Hepatocyte (in vitro differentiated cells): ENCODE measurements around the gene MAP1LC3A. TPM values are rescaled to one million over a fixed set of nuclear protein-coding genes. Genes with fewer than 3 reads are reported as not detected.

ENCODE experiments used
- DNase-seq: peaks from one replicate; pipeline ENCODE4 v3.0.0-alpha.2; 2016; ENCODE audit warnings: low spot score
- H2AFZ ChIP-seq: fragments of 200-600 bp; sonication (generic); 2 replicates; pipeline ENCODE4 v1.6.0; 2016; ENCODE audit warnings: antibody characterized with exemption, mild to moderate bottlenecking
- H3K27ac ChIP-seq: fragments of 200-600 bp; sonication (generic); 2 replicates; pipeline ENCODE4 v1.5.1; 2016; ENCODE audit warnings: mild to moderate bottlenecking
- H3K27me3 ChIP-seq: fragments of 200-600 bp; sonication (generic); 2 replicates; pipeline ENCODE4 v1.6.1; 2016
- H3K36me3 ChIP-seq: fragments of 200-600 bp; sonication (generic); replicated peaks from 2 replicates; pipeline ENCODE4 v1.5.1; 2016; ENCODE audit warnings: low read depth; ENCODE audit not compliant: insufficient read depth
- H3K4me1 ChIP-seq: fragments of 200-600 bp; sonication (generic); 2 replicates; pipeline ENCODE4 v1.5.1; 2016; ENCODE audit warnings: mild to moderate bottlenecking, moderate library complexity; ENCODE audit not compliant: insufficient read depth
- H3K4me2 ChIP-seq: fragments of 200-600 bp; sonication (generic); 2 replicates; pipeline ENCODE4 v1.6.0; 2016
- H3K4me3 ChIP-seq: fragments of 200-600 bp; sonication (generic); 2 replicates; pipeline ENCODE4 v1.5.1; 2016; ENCODE audit warnings: mild to moderate bottlenecking
- H3K79me2 ChIP-seq: fragments of 200-600 bp; sonication (generic); 2 replicates; pipeline ENCODE4 v1.6.0; 2017; ENCODE audit warnings: mild to moderate bottlenecking
- H3K9me2 ChIP-seq: fragments of 200-600 bp; sonication (generic); replicated peaks from 2 replicates; pipeline ENCODE4 v1.6.0; 2017; ENCODE audit warnings: mild to moderate bottlenecking; ENCODE audit not compliant: insufficient read depth
- H3K9me3 ChIP-seq: fragments of 200-600 bp; sonication (generic); 2 replicates; pipeline ENCODE4 v1.5.1; 2016; ENCODE audit warnings: low read depth, mild to moderate bottlenecking
- H4K20me1 ChIP-seq: fragments of 200-600 bp; sonication (generic); 2 replicates; pipeline ENCODE4 v1.6.0; 2016; ENCODE audit warnings: mild to moderate bottlenecking; ENCODE audit not compliant: insufficient read depth, poor library complexity, severe bottlenecking
- CTCF ChIP-seq: fragments of 200-600 bp; sonication (generic); IDR thresholded peaks from 2 replicates; pipeline ENCODE4 v1.5.1; 2016; ENCODE audit warnings: antibody characterized with exemption, mild to moderate bottlenecking; ENCODE audit not compliant: poor library complexity
- EZH2 ChIP-seq: fragments of 200-600 bp; sonication (generic); IDR thresholded peaks from 2 replicates; pipeline ENCODE4 v1.6.1; 2016; ENCODE audit warnings: antibody characterized with exemption, mild to moderate bottlenecking, borderline replicate concordance
- EZH2phosphoT487 ChIP-seq: fragments of 200-600 bp; sonication (generic); IDR thresholded peaks from one replicate; pipeline ENCODE4 v1.6.1; 2018; ENCODE audit warnings: antibody characterized with exemption, mild to moderate bottlenecking, low read depth, moderate library complexity; ENCODE audit not compliant: unreplicated experiment, severe bottlenecking
- WGBS: methylation state at CpG from one replicate; pipeline ENCODE4 v1.1.6; 2016; ENCODE audit warnings: low lambda C conversion rate; ENCODE audit errors: missing lambda C conversion rate; 5-methylcytosine and 5-hydroxymethylcytosine counted together
- polyA plus RNA-seq: library from polyadenylated mRNA; unstranded; fragments of >200 nt; fragmentation: Nextera tagmentation; extraction: Ambion mirVana; gene quantifications from 2 replicates; pipeline ENCODE4 v1.2.1, GENCODE V29; 2016
- total RNA-seq: library from RNA; depleted of rRNA; stranded (reverse); fragments of >200 nt; gene quantifications from 2 replicates; pipeline ENCODE4 v1.2.3, GENCODE V29; 2014

The MAP1LC3A gene
- total and polyA plus RNA-seq, 2 experiments from 2014 or later: 28.1 to 81.8 TPM

GRCh38 chr20:34537651-34538050, 20.9 kb upstream of the MAP1LC3A start:
- Histone ChIP-seq H3K27ac (no peak overlapping the region), H3K79me2 (no peaks in the 10 kb centered on the region), H3K36me3 (no peaks in the 10 kb centered on the region), H4K20me1 (peaks cover 6% of the 10 kb centered on the region), H2AFZ (no peak overlapping the region), H3K9me2 (no peaks in the 10 kb centered on the region), H3K9me3 (no peaks in the 10 kb centered on the region), H3K27me3 (no peaks in the 10 kb centered on the region), H3K4me3 (no peak overlapping the region), H3K4me2 (no peak overlapping the region), H3K4me1 (no peaks in the 10 kb centered on the region)
- DNase-seq: no peak
- WGBS: 96% methylated on average over 8 of the region's 8 CpGs
- no peak for TF ChIP-seq EZH2phosphoT487
- TF ChIP-seq CTCF: no peak
- no peak for TF ChIP-seq EZH2

GRCh38 chr20:34538671-34539123, 19.8 kb upstream of the MAP1LC3A start:
- H2AFZ ChIP-seq: no peak overlapping the region
- H3K27ac ChIP-seq: no peak overlapping the region
- no peak overlapping the region for H3K4me3 ChIP-seq
- H3K9me3 ChIP-seq: no peaks in the 10 kb centered on the region
- no peak overlapping the region for H3K4me2 ChIP-seq
- H3K4me1 ChIP-seq: no peaks in the 10 kb centered on the region
- H4K20me1 ChIP-seq: peaks cover 6% of the 10 kb centered on the region
- peak; percentile 71 for TF ChIP-seq CTCF
- no peak for TF ChIP-seq EZH2phosphoT487
- no peak for TF ChIP-seq EZH2
- WGBS: 55% methylated on average over 5 of the region's 5 CpGs
- peak; percentile 62 for DNase-seq
- H3K9me2 ChIP-seq: no peaks in the 10 kb centered on the region
- no peaks in the 10 kb centered on the region for H3K79me2 ChIP-seq
- no peaks in the 10 kb centered on the region for H3K27me3 ChIP-seq
- H3K36me3 ChIP-seq: no peaks in the 10 kb centered on the region

- H3K36me3 ChIP-seq: no peaks in the 10 kb centered on the region
- no peak overlapping the region for H3K4me3 ChIP-seq
- H3K4me1 ChIP-seq: no peaks in the 10 kb centered on the region
- WGBS: 97% methylated on average over 8 of the region's 8 CpGs
- no peak overlapping the region for H3K27ac ChIP-seq
- no peaks in the 10 kb centered on the region for H3K79me2 ChIP-seq
- H4K20me1 ChIP-seq: no peaks in the 10 kb centered on the region
- no peaks in the 10 kb centered on the region for H3K27me3 ChIP-seq
- no peak overlapping the region for H3K4me2 ChIP-seq
- H3K9me2 ChIP-seq: no peaks in the 10 kb centered on the region
- no peak for TF ChIP-seq CTCF
- TF ChIP-seq EZH2phosphoT487: no peak
- TF ChIP-seq EZH2: no peak
- no peaks in the 10 kb centered on the region for H3K9me3 ChIP-seq
- H2AFZ ChIP-seq: no peak overlapping the region
- DNase-seq: no peak
Measured at GRCh38 chr20:34539756-34540155, 18.8 kb upstream of the MAP1LC3A start.
